Choroid plexus epithelial cell (primary cell): ENCODE data around the gene UNC5CL.
"Not testable (repeated sequence)": the region's sequence is repeated elsewhere in the genome, so short reads cannot be mapped to it uniquely, and the experiment has no call there.

Experiments used
- DNase-seq: peaks from one replicate; pipeline ENCODE4 v3.0.0-alpha.2; 2010; ENCODE audit warnings: low read depth
- H3K4me3 ChIP-seq: 2 replicates; pipeline ENCODE4 v1.5.1; 2011; ENCODE audit warnings: low read depth, mild to moderate bottlenecking, control low read depth, low read length, moderate library complexity
- TF ChIP-seq, protein P1 (sequence below): conservative IDR thresholded peaks from 2 replicates; pipeline ENCODE4 v1.5.1; 2011; ENCODE audit warnings: low read depth, mild to moderate bottlenecking, control low read depth, inconsistent platforms, low read length, moderate library complexity

The UNC5CL gene

DNA sequence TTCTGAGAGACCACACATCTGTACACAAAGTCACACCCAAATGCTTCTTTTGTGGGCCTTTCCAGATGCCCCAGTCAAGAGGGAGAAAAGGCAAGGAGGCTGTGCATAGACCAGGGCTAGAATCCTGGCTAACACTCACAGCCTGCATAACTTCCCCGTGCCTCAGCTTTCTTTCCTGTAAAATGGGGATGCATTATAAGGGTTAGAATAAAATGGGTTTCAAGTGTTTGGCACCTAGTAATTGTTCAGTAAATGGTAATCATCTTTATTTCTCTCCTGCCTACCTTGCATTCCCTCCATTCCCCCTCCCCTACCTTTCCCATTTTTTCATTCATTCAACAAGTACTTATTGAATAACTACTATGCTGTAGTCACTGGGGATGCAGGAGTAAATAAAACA, 29.4 kb downstream of the UNC5CL start:
- no peak overlapping the region for H3K4me3 ChIP-seq
- DNase-seq, result no peak
- TF ChIP-seq, protein P1, sequence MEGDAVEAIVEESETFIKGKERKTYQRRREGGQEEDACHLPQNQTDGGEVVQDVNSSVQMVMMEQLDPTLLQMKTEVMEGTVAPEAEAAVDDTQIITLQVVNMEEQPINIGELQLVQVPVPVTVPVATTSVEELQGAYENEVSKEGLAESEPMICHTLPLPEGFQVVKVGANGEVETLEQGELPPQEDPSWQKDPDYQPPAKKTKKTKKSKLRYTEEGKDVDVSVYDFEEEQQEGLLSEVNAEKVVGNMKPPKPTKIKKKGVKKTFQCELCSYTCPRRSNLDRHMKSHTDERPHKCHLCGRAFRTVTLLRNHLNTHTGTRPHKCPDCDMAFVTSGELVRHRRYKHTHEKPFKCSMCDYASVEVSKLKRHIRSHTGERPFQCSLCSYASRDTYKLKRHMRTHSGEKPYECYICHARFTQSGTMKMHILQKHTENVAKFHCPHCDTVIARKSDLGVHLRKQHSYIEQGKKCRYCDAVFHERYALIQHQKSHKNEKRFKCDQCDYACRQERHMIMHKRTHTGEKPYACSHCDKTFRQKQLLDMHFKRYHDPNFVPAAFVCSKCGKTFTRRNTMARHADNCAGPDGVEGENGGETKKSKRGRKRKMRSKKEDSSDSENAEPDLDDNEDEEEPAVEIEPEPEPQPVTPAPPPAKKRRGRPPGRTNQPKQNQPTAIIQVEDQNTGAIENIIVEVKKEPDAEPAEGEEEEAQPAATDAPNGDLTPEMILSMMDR, result no peak

DNA sequence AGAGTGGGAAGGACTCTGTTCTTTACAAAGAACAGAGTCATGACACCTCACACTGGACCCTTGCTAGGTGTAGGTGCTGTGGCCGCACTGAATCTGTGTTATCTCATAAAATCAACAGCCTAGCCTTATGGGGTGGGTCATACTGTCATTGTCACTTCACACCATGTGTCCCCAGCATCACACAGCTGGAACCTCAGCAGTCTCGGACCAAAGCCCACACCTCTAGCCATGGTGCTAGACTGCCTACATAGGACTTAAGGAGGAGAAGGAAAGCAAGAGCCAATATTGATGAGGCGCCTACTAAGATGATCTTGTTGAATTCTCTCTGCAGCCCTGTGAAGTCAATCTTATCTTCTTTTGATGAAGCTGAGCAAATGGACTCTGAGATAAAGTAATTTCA, 31.0 kb downstream of the UNC5CL start:
- no peak overlapping the region for H3K4me3 ChIP-seq
- TF ChIP-seq, protein P1, result no peak
- DNase-seq, result no peak

DNA sequence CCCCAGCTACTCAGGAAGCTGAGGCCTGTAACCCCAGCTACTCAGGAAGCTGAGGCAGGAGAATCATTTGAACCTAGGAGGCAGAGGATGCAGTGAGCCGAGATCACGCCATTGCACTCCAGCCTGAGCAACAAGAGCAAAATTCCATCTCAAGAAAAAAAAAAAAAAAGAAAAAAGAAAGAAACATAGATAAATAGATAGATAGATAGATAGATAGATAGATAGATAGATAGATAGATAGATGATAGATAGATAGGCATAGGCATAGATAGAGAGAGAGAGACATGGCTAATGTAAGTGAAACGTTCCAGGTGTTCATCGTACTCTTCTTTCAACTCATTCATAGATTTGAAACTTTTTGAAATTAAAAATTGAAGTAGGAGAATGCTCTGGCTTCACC, 32.0 kb downstream of the UNC5CL start:
- not testable (repeated sequence) for H3K4me3 ChIP-seq, DNase-seq

DNA sequence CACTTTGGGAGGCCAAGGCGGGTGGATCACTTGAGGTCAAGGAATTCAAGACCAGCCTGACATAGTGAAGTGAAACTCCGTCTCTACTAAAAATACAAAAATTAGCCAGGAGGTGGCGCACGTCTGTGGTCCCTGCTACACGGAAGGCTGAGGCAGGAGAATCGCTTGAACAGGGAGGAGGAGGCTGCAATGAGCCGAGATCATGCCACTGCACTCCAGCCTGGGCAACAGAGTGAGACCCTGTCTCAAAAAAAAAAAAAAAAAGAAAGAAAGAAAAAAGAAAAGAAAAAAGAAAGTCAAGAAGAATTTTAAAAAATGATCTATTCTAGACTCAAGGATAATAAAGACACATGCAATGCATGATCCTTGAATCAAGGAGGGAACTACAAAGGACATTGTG, 32.8 kb downstream of the UNC5CL start:
- TF ChIP-seq, protein P1, result peak; percentile 74
- peak; percentile 70 for DNase-seq

DNA sequence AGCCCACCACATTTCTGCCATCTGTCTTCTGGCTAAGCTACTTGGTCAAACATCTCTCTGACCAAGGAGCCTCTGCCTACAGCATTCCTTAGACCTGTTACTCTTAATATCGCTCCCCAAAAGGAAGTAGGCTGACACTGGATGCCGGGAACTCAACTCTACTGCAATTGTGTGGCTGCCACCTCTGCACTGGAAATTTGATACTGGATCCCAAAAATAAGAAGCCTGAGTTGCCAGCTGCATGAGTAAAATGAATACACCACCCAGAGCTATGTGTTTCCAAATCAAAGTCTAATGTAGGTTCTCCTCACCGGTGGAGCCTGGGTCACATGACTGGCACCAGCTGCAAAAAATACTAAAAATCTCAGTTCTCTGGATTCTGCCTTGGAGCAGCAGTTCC, 36.9 kb downstream of the UNC5CL start:
- no peak for DNase-seq
- H3K4me3 ChIP-seq, result no peak overlapping the region
- TF ChIP-seq, protein P1, result no peak

More for the DNA sequence above, 32.8 kb downstream of the UNC5CL start:
- not testable (repeated sequence) for H3K4me3 ChIP-seq

DNA sequence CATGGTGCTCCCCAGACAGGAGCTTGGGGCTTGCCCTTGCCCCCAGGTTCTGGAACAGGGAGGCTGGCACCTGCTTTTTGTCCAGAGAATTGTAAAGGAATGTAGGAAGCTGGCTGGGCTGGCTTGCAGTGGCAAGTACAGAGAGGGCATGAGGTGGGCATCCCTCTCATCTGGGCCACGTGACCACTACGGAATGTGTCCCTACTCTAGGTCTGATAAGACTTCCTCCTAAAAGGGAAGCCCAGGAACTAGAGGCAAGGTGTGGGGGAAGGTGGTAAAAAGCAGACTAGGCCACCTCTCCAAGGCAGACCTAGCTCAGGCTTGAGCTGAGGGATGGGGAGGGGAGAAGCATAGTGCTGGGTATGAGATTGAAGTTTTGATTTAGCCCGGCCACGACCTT, 38.8 kb downstream of the UNC5CL start:
- H3K4me3 ChIP-seq, result no peak overlapping the region
- TF ChIP-seq, protein P1, result no peak
- no peak for DNase-seq

DNA sequence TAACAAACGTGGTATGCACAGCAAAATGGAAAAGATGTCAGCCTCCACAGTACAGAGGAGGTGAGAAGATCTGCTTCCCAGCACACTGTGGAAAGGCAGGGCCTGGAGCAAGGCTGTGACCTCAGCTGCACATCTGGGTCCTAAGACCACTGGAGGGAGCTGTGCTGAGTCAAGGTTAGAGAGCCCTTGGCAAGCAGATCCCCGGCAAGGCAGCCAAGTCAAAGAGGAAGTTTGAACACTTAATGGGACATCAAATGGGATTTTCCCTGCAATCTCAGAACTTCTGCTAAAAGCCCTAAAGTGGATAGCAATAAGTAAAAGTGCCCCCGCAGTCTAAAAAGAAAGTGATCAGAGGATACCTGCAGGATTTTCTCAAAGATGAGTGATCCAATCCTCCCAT, 39.5 kb downstream of the UNC5CL start:
- TF ChIP-seq, protein P1, result peak; percentile 40
- H3K4me3 ChIP-seq, result no peak overlapping the region
- DNase-seq, result peak; percentile 39

DNA sequence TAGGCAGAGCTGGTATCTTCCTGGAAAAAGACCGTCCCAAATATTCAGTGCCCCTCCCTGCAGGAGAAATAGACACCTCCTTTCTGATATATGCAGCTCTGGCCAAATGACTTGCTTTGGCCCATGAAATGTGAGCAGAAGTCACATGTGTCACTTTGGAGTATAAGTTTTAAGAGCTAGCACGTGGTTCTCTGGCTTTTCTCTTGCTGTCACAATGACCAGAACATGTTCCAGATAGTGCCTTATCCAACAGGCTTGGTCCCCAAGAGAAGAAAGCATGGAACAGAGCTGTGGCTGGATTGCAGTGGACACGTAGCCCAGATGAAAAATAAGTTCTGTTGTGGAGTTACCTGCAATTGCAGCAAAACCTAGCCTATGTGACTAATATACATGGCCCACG, 40.4 kb downstream of the UNC5CL start:
- TF ChIP-seq, protein P1, result no peak
- DNase-seq, result no peak
- H3K4me3 ChIP-seq, result no peak overlapping the region
